HG03135 (cell line): ENCODE data around the gene IDI1.
A peak's percentile ranks its signal among the peaks of the same experiment; 100 is the strongest.
"Not testable (repeated sequence)": the region's sequence is repeated elsewhere in the genome, so short reads cannot be mapped to it uniquely, and the experiment has no call there.

ENCODE experiments used
- ATAC-seq: cut with Tn5 transposase; IDR thresholded peaks from one replicate; pipeline ENCODE4 v1.9.1; 2021; ENCODE audit warnings: mild to moderate bottlenecking, moderate library complexity; ENCODE audit not compliant: unreplicated experiment

The IDI1 gene

GRCh38 chr10:1064964-1065247 is 16.0 kb upstream of the IDI1 start:
- ATAC-seq, result no peak

- ATAC-seq, result no peak
Measured at GRCh38 chr10:1063232-1063865, 14.4 kb upstream of the IDI1 start.

GRCh38 chr10:1061930-1062774 is 13.2 kb upstream of the IDI1 start:
- no peak for ATAC-seq

- no peak for ATAC-seq
Measured at GRCh38 chr10:1059902-1060301, 11.0 kb upstream of the IDI1 start.

GRCh38 chr10:1058017-1058416 is 9.1 kb upstream of the IDI1 start:
- no peak for ATAC-seq

- peak; percentile 7 for ATAC-seq
Measured at GRCh38 chr10:1057106-1057657, 8.3 kb upstream of the IDI1 start.

GRCh38 chr10:1056326-1057105 is 7.6 kb upstream of the IDI1 start, which contains the start of gene WDR37:
Gene WDR37, plus strand, starts transcription at chr10:1056385. Its CDS starts 15,771 bp downstream, at chr10:1072156.
- ATAC-seq, result peak; percentile 94

- no peak for ATAC-seq
Measured at GRCh38 chr10:1054684-1055083, 5.8 kb upstream of the IDI1 start.

GRCh38 chr10:1050554-1050953 is 1.6 kb upstream of the IDI1 start:
- ATAC-seq, result no peak

GRCh38 chr10:1050145-1050544 is 1.2 kb upstream of the IDI1 start:
- ATAC-seq, result no peak

GRCh38 chr10:1049425-1049958 is 573 bp upstream of the IDI1 start:
- ATAC-seq, result no peak

GRCh38 chr10:1048349-1048731 is 579 bp downstream of the IDI1 start:
- peak; percentile 0 for ATAC-seq

GRCh38 chr10:1047937-1048336 is 982 bp downstream of the IDI1 start:
- no peak for ATAC-seq

GRCh38 chr10:1045415-1045814 is 3.5 kb downstream of the IDI1 start:
- ATAC-seq, result no peak

- no peak for ATAC-seq
Measured at GRCh38 chr10:1044964-1045363, 4.0 kb downstream of the IDI1 start.

GRCh38 chr10:1044146-1044545 is 4.8 kb downstream of the IDI1 start:
- ATAC-seq, result no peak

GRCh38 chr10:1043532-1043995 is 5.4 kb downstream of the IDI1 start:
- peak; percentile 60 for ATAC-seq

GRCh38 chr10:1041514-1041913 is 7.4 kb downstream of the IDI1 start:
- no peak for ATAC-seq

- no peak for ATAC-seq
Measured at GRCh38 chr10:1040133-1040532, 8.8 kb downstream of the IDI1 start.

- not testable (repeated sequence) for ATAC-seq
Measured at GRCh38 chr10:1038769-1039168, 10.2 kb downstream of the IDI1 start.

GRCh38 chr10:1037098-1037497 is 11.8 kb downstream of the IDI1 start:
- no peak for ATAC-seq
